ENCODE data around the gene MAP3K14.

DNA sequence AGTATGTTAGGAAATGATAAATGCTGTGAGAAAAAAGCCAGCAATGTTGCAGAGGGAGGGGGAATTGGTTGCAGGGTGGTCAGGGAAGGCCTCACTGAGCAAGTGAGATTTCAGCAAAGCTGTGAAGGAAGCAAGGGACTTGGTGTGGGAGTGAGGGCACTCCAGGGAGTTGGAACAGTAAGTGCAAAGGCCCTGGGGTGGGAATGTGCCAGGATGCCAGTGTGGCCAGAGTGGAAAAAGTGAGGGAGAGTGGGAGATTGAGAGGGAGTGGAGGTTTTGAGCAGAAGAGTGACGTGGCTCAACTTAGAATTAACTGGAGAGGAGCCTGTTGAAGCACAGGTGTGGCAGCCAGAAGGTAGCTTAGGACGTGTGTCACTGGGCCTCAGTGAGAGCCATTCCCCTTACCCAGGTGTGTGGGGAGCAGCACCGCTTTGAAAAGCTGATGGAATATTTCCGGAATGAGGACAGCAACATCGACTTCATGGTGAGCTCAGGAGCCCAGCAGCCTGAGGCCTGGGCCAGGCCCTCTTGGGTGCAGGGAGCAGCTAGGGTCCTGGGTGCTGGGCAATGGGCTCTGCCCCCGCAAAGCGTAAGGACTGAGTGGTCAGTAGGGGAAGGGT is 78.6 kb downstream of the MAP3K14 start:
- TF ChIP-seq POLR2A (IDR thresholded peaks at IDR 0.05), result no peak
- TF ChIP-seq CTCF (IDR thresholded peaks at IDR 0.05 in 4 of 5, conservative IDR thresholded peaks at IDR 0.05 in 1 of 5), result no peak

Measured in gastrocnemius medialis (tissue), 4 donors.